IPS DF 4.7 (cell line): ENCODE data around the gene MANEAL.
"Not testable (repeated sequence)": the region's sequence is repeated elsewhere in the genome, so short reads cannot be mapped to it uniquely, and the experiment has no call there.

Experiments used
- DNase-seq: peaks from one replicate; pipeline ENCODE4 v3.0.0-alpha.2; 2013; ENCODE audit warnings: low spot score; ENCODE audit errors: extremely low read depth

MANEAL gene

DNA sequence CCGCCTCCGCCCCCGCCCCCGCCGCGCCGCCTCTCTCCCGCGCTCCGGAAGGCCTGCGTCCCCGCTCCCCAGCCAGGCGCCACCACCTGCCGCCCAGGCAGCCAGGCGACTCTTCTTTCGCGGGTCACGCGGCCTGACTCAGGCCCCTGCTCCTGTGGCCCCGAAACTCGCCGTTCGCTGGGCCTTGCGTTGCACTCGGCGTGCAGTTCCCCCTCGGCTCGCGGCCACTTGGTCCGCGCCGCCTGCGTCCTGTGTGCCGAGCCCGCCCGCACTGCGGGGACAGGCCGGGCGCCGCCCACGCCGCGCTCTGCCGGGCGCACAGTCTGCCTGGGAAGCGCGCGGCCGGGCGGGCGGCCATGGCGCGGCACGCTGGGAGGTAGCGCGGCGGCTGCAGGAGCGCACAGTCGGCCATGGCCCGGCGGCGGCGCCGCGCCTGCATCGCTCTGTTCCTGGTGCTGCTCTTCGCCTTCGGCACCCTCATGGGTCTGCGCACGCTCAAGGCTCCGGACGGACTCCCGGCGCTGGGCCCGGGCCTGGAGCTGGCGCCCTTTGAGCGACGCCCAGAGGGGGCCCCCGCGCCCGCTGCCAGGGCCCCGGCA is at the start of gene MANEAL:
Gene MANEAL, plus strand, starts transcription at position 75 of the 599 bp plus-strand sequence. Its CDS starts 336 bp downstream, at position 411.
- DNase-seq, result no peak

GRCh38 chr1:37746806-37747205 is 46.8 kb upstream of the MANEAL start:
- no peak for DNase-seq

- DNase-seq, result no peak
Measured at GRCh38 chr1:37748565-37748964, 45.1 kb upstream of the MANEAL start.

- no peak for DNase-seq
Measured at GRCh38 chr1:37752213-37752582, 41.4 kb upstream of the MANEAL start.

DNA sequence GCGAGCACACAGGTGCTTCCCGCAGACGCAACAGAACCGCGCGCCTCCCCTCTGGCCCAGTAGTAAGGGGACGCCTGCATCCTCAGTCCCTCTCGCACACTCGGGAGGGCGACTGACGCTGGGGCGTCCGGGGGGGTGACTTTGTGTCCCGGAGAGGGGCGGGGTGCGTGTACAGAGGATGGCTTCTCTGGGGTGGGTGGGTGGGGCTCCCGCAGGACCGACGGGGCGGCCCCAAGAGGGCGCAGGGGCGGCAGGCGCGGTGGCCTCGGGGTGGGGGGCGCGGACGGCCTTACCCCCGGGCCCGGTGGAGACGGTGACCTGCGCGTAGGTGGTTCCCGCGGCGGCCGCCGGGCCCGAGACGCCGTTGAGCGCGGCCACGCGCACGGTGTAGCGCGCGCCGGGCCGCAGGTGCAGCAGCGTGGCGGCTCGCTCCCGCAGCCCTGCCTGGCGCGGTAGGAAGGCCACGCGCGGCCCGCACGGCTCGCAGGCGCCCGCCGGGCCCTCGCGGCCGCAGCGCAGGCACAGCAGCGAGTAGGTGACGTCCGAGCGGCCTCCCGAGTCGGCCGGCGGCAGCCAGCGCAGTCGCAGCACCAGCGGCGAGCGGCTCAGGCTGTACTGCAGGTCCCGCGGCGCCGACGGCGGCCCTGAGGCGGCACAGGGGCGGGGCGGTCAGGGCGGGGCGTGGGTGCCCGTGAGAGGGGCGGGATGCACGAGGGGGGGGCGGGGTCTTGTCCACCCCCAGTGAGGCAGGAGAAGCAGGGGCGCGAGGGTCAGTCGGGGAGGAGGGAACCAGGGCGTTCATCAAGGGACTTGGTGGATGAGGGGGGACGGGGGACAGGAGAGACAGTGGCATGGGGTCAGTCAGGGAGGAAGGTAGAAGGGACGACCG is 40.8 kb upstream of the MANEAL start:
- DNase-seq, result no peak

DNA sequence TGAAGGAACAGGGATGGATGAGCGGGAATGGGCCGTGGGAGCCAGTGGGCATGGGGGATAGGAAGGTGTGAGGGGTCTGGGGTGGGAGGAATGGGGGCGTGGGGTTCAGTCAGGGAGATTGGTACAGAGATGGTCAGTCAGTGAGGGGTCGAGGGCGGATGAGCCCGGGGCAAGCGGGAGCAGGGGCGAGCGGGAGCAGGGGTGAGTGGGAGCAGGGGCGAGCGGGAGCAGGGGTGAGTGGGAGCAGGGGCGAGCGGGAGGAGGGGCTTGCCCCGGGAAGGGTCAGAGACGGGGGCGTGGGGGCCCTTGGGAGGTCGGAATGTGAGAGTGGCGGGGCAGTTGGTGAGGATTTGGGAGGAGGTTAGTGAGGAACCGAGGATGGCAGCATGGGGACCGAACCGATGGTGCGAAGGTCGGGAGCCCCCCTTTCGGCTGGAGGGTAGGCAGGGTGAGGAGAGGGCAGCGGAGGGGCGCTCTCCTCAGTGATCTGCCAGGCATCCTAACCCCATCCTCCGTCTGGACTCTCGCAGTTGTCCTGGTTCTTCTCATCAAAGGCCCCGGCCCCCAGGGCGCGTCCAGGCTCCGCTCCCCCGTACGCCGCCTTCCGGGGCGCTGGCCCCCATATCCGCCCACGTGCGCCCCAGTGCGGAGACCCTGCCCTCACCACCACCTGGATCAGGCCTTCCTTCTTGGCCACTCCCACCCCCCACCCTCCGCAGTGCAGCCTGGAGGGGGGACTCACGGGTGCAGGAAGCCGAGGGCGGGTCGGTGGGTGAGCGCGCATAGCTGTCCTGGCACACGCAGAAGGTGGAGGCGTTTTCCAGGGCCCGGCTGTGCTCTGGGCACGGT is 40.0 kb upstream of the MANEAL start:
- DNase-seq, result no peak

- DNase-seq, result no peak
Measured at GRCh38 chr1:37755290-37755689, 38.4 kb upstream of the MANEAL start.

DNA sequence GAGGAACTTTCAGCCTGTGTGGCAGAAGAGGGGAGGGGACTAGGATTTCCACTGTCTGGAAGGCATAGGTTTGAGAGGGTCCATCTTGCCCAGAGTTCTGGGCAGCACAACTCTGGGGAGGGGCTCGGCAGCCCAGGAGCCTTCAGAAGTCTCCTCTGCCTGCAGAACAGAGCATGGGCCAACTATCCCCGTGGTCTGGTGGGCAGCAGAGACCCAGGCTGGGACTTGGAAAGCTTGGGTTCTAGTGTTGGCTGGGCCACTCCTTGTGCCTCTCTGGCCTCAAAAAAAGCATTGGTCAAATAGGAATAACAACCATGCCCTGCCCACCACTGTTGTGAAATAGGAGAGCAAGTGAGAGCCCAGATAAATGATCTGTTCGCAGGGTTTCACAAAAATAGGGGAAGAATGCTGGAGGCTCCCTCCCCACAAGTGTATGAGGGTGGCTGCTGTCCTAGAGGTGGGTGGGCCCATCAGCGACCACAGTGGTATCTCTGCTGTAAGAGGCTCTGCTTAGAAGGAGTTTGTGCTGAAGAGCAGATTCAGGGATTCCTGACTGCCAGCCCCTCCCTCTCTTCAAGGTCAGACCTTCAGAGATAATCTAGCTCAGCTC is 37.6 kb upstream of the MANEAL start:
- DNase-seq, result no peak

- DNase-seq, result no peak
Measured at GRCh38 chr1:37759451-37759850, 34.2 kb upstream of the MANEAL start.

GRCh38 chr1:37761416-37762095 is 32.1 kb upstream of the MANEAL start:
- no peak for DNase-seq

DNA sequence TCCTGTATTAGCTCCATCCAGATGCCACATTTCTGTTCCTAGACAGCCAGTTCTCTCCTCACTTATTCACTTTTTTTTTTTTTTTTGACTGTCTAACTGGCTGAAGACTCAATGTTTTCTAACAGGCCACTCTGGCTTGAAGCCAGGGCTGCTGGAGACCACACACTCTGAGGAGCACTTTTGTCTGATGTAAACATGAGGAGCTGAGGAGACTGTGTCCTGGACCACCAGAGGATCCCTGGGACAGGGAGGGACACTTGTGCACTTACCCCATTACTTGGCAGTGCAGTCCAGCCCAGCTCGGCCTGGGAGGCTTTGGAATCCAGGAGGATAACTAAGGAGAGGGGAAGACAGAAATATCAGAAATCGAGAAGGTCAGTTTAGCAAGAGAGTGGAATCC is 31.1 kb upstream of the MANEAL start:
- DNase-seq, result no peak

GRCh38 chr1:37763791-37764413 is 29.7 kb upstream of the MANEAL start:
- DNase-seq, result no peak

DNA sequence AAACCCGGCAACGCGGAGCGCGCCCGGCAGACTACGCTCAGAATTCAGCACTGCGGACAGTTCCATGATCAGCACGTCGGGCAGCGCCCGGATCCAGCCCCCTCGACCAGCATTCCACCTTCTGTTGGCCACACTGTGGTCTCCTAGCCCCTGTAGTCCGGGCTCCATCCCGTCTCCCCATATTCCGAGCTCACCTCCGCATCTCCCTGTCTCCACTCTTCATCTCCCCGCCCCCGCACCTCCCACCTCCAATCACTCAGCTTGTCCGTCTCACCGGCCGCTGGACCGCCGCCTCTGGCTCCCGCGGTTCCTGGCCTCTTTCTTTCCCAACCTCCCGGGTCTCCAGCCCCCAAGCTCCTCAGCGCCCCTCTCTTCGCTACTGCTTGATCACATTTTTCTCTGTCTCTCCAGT is 29.2 kb upstream of the MANEAL start:
- DNase-seq, result no peak

GRCh38 chr1:37764888-37765441 is 28.7 kb upstream of the MANEAL start, which contains the start of gene EPHA10:
EPHA10 (minus strand) TSS chr1:37765120; CDS start chr1:37765066, 54 bp downstream.
- DNase-seq, result no peak

DNA sequence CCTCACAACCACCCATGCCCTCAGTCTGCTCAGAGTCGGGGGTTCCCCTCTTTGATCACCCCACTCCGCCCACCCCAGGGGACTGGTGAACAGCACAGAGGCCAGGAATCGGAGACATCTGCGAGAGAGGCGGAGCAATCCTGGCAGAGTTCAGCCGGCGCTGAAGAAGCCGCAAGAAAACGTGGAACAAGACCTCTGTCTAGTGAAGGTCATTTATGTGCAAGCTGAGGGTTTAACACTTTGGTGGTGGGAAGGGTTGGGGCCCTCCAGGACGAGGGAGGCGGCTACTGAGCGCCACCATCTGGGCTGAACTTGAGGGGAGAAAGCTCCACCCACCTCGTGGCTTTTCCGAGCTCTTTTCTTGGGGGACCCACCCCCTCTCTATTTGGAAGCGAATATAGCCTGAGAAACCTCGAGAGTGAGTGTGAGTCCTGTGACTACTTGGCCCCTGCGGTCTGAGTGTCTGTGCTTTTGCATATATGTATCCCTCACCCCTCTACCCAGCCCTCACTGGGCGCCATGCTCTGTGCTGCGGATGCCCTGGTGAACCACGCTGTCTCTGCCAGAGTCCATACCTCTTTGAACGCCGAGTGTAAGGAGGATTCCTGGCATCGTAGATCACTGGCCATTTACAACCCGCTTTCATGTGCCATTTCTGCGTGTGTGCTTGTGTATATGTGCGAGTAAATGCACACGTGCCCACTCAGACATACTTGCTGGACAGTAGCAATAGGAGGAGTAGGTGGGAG is 27.6 kb upstream of the MANEAL start:
- DNase-seq, result no peak

DNA sequence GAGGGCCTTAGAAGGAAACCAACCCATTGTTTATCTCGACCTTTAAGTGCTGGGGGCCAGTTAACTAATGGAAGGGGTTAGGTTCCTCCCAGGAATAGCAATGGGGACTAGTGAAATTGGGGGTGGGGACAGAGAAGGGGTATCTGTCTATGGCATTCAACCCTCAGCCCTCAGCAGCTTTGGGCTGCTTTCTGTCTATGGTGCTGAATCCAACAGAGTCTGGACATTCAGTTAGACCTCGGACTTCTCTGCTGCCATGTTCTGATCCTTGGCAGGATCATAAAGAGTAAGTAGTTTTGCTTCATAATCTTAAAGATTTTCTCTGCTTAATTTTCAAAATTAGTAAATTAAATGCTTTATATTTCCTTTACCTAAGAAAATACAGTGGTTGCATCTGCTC is 26.2 kb upstream of the MANEAL start:
- DNase-seq, result no peak

DNA sequence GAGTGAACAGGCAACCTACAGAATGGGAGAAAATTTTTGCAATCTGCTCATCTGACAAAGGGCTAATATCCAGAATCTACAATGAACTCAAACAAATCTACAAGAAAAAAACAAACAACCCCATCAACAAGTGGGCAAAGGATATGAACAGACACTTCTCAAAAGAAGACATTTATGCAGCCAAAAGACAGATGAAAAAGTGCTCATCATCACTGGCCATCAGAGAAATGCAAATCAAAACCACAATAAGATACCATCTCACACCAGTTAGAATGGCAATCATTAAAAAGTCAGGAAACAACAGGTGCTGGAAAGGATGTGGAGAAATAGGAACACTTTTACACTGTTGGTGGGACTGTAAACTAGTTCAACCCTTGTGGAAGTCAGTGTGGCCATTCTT is 22.2 kb upstream of the MANEAL start:
- DNase-seq, result not testable (repeated sequence)

GRCh38 chr1:37776946-37777516 is 16.6 kb upstream of the MANEAL start:
- no peak for DNase-seq

DNA sequence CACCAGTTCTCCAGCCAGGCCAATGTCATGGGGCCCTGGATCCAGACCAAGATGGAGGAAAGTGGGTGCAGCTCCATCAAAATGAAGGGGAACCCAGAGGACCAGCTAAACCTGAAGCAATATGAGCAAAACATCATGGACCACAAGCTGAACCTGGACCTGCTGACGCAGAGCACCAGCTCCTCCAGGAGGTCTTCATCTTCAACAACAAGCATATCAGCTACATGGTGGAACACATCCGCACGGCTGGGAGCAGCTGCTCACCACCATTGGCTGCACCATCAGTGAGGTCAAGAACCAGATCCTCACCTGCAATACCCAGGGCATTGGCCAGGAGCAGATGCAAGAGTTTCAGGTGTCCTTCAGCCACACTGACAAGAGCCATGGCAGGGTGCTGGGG is 15.0 kb upstream of the MANEAL start:
- no peak for DNase-seq
